CD4-positive, alpha-beta T cell (primary cell): ENCODE data around the gene NUDT22. TPM values are rescaled to one million over a fixed set of nuclear protein-coding genes. Genes with fewer than 3 reads are reported as not detected.

Source experiments
- ATAC-seq: fragments of 200-7000 bp; cut with Tn5 transposase; one replicate; pipeline ENCODE4 v1.10.0; 2022; ENCODE audit warnings: mild to moderate bottlenecking; ENCODE audit not compliant: poor library complexity
- CTCF ChIA-PET: fragments of 350-600 bp; sonication (Branson Sonifier 250); formaldehyde crosslinking; loops from one replicate; lab custom pipeline; 2021; ENCODE audit warnings: antibody characterized with exemption, inconsistent platforms; lab: Charles Lee
- POLR2A ChIA-PET: fragments of 350-600 bp; sonication (Branson Sonifier 250); formaldehyde crosslinking; loops from one replicate; lab custom pipeline; 2021; ENCODE audit warnings: antibody characterized with exemption, inconsistent platforms; lab: Charles Lee
- DNase-seq, 14 experiments: peaks; one replicate each; pipeline ENCODE4 v3.0.0-alpha.2; 2013 to 2020; ENCODE audit warnings: mixed read lengths in 2 of 14
- H3K27ac ChIP-seq, 2 donors: one replicate each; pipeline versions ENCODE4 v1.5.1 to v1.7.0; 2013; ENCODE audit warnings: low read length in 2 of 2, low read depth in 1 of 2, mild to moderate bottlenecking in 1 of 2
- H3K27me3 ChIP-seq, 2 experiments: 1 replicate in 1 of 2; 2 replicates in 1 of 2; pipeline versions ENCODE4 v1.6.1 to v1.7.0; 2013; ENCODE audit warnings: low read length in 2 of 2, control low read depth in 1 of 2, mild to moderate bottlenecking in 1 of 2, moderate library complexity in 1 of 2; ENCODE audit not compliant: insufficient read depth in 2 of 2, control insufficient read depth in 1 of 2
- H3K36me3 ChIP-seq: one replicate; pipeline ENCODE4 v1.6.1; 2013; ENCODE audit warnings: low read length, control low read depth; ENCODE audit not compliant: insufficient read depth
- H3K4me1 ChIP-seq: one replicate; pipeline ENCODE4 v1.6.1; 2013; ENCODE audit warnings: low read length, control low read depth; ENCODE audit not compliant: insufficient read depth
- H3K4me3 ChIP-seq: one replicate; pipeline ENCODE4 v1.5.1; 2013; ENCODE audit warnings: mild to moderate bottlenecking, low read length, moderate library complexity
- H3K9me3 ChIP-seq, 2 experiments: 1 replicate in 1 of 2; 2 replicates in 1 of 2; pipeline versions ENCODE4 v1.6.1 to v1.7.0; 2013; ENCODE audit warnings: low read length in 2 of 2, mild to moderate bottlenecking in 2 of 2, control low read depth in 1 of 2, moderate library complexity in 1 of 2; ENCODE audit not compliant: control insufficient read depth in 1 of 2, insufficient read depth in 1 of 2
- H3K27ac Mint-ChIP-seq: one replicate; pipeline ENCODE4 v1.8.0; 2020; ENCODE audit warnings: mixed read lengths
- H3K27me3 Mint-ChIP-seq: one replicate; pipeline ENCODE4 v1.8.0; 2021; ENCODE audit warnings: mixed read lengths
- H3K36me3 Mint-ChIP-seq: one replicate; pipeline ENCODE4 v1.8.0; 2021; ENCODE audit warnings: low read depth, mixed read lengths
- H3K4me1 Mint-ChIP-seq: one replicate; pipeline ENCODE4 v1.8.0; 2021; ENCODE audit warnings: low read depth, mixed read lengths
- H3K4me3 Mint-ChIP-seq: one replicate; pipeline ENCODE4 v1.8.0; 2020; ENCODE audit warnings: mild to moderate bottlenecking, mixed read lengths
- H3K9me3 Mint-ChIP-seq: one replicate; pipeline ENCODE4 v1.8.0; 2020; ENCODE audit warnings: mixed read lengths
- CTCF ChIP-seq: fragments of 200-600 bp; IDR thresholded peaks from one replicate; pipeline ENCODE4 v1.8.0; 2022; ENCODE audit warnings: antibody characterized with exemption, mild to moderate bottlenecking
- intact Hi-C, 2 experiments: fragments of 100-400 bp; cut with DNase I in 1 of 2; cut with micrococcal nuclease in 1 of 2; formaldehyde crosslinking; loops; one replicate each; pipeline versions ENCODE4 v1.15.1 to v1.9.0; 2023 to 2025; cut with DNase I, micrococcal nuclease
- total RNA-seq, 174 experiments: library from RNA in 2 of 174; stranded (reverse) in 2 of 174; gene quantifications; one replicate each; pipeline ENCODE4 v1.2.3 and lab custom pipeline; 2021 to 2026

The NUDT22 gene
- total RNA-seq, 2 experiments from 2014 or later = 26.8 to 26.9 TPM

DNA sequence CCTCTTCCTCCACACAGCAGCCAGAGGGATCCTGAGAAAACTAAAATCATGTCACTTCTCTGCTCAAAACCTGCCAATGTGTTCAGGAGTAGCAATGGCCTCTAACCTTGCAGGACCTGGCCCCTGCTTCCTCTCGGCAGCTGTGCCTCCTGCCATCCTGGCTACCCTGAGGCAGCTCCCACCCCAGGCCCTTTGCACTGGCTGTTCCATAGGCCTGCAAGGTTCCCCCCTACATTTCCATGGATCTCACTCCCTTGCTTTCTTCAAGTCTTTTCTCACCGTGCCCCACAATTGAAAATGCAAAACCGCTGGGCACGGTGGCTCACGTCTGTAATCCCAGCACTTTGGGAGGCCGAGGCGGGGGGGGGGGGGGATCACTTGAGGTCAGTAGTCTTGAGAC is 42.2 kb upstream of the NUDT22 start:
- Mint-ChIP-seq H3K27ac (no peak overlapping the region), H3K4me1 (peaks cover 40% of the 10 kb centered on the region)
- intact Hi-C loops = loop anchor here in 1 of 2 experiments (2.0 kb wide), 1 partner anchor 17 kb away; the partner anchor contains the start of gene MACROD1

DNA sequence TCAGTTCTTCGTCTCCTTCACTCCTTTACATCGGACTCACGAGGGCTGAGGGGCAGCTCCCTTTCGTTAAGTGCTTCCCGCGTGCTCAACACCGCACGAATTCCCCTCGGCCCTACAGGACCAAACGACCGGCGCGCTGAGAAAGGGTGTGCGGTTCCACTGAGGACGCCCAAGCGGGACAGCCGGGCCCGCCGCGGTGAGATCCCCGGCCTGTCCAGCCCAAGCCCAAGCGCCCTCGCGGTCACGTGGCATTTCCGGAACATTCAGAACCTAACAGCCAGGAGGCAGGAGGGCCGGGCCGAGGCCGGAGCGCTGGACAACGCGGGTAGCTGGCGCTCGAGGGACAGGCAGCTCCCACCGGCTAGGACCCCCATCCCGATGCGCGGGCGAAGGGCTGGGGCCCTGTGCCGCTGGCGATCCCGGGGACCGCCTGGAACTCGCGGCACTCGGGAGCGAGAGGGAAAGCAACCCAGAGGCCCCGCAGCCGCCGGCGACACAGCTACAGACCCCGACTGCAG is 40.8 kb upstream of the NUDT22 start:
- ATAC-seq (no peak), DNase-seq (no peak)
- Mint-ChIP-seq H3K4me1 (peaks cover 45% of the 10 kb centered on the region), H3K9me3 (no peaks in the 10 kb centered on the region), H3K4me3 (peak overlapping the region; percentile 99), H3K27me3 (no peaks in the 10 kb centered on the region), H3K27ac (no peak overlapping the region), H3K36me3 (peaks cover 12% of the 10 kb centered on the region)
- CTCF ChIA-PET = interaction anchor here (1.0 to 4.1 kb wide), 12 partner anchors 16 to 146 kb away, joined by 3 to 47 read pairs (median 5); partner anchors contain the start of genes ESRRA, FERMT3, NUDT22 and PPP1R14B
- POLR2A ChIA-PET = interaction anchor here (0.6 to 5.1 kb wide), 24 partner anchors 9 to 1344 kb away, joined by 3 to 88 read pairs (median 6); partner anchors contain the start of genes BAD, CCDC88B, DNAJC4 and ESRRA
- no peaks in the 10 kb centered on the region for H3K27me3 ChIP-seq
- peaks cover 10% of the 10 kb centered on the region for H3K36me3 ChIP-seq
- no peak for TF ChIP-seq CTCF
- intact Hi-C loops = loop anchor here (2.0 to 5.0 kb wide), 4 partner anchors 18 to 117 kb away; partner anchors contain the start of genes CATSPERZ (in 1 of the 2), DNAJC4 (in 1 of the 2), MACROD1 (in 1 of the 2) and PLCB3 (in 1 of the 2)
- peaks cover 39% of the 10 kb centered on the region for H3K4me1 ChIP-seq
- H3K9me3 ChIP-seq = no peaks in the 10 kb centered on the region
- H3K27ac ChIP-seq = peak overlapping the region; percentile 47 to 57
- H3K4me3 ChIP-seq = peak overlapping the region; percentile 80

More for the DNA sequence above, 42.2 kb upstream of the NUDT22 start:
- Histone ChIP-seq H3K36me3 (peaks cover 6% of the 10 kb centered on the region), H3K27ac (no peak overlapping the region), H3K27me3 (no peaks in the 10 kb centered on the region), H3K9me3 (no peaks in the 10 kb centered on the region), H3K4me3 (no peak overlapping the region), H3K4me1 (peaks cover 30% of the 10 kb centered on the region)
- no peak for TF ChIP-seq CTCF
- H3K4me3 Mint-ChIP-seq = peak overlapping the region; percentile 99
- DNase-seq (peak in 1 of 14 experiments; percentile 26), ATAC-seq (no peak)
- no peaks in the 10 kb centered on the region for H3K27me3 Mint-ChIP-seq
- H3K36me3 Mint-ChIP-seq = peaks cover 7% of the 10 kb centered on the region
- ChIA-PET CTCF (interaction anchor here (0.6 to 1.3 kb wide), 3 partner anchors 8 to 183 kb away, joined by 3 to 8 read pairs (median 3); no protein-coding TSS in a partner anchor), POLR2A (interaction anchor here (2.4 to 3.6 kb wide), 2 partner anchors 86 to 157 kb away, joined by 9 to 19 read pairs; partner anchors contain the start of gene CCDC88B)
- H3K9me3 Mint-ChIP-seq = no peaks in the 10 kb centered on the region

- TF ChIP-seq CTCF = peak; percentile 15
- Histone ChIP-seq H3K27me3 (no peaks in the 10 kb centered on the region), H3K9me3 (no peaks in the 10 kb centered on the region), H3K36me3 (peaks cover 10% of the 10 kb centered on the region), H3K27ac (peak within 1 kb of the TSS; percentile 47 to 57), H3K4me3 (peak within 1 kb of the TSS; percentile 80), H3K4me1 (peaks cover 41% of the 10 kb centered on the region)
- CTCF ChIA-PET = interaction anchor here (1.0 to 4.1 kb wide), 11 partner anchors 16 to 145 kb away, joined by 3 to 47 read pairs (median 5); partner anchors contain the start of genes ESRRA, FERMT3, NUDT22 and PPP1R14B
- Mint-ChIP-seq H3K4me3 (peak within 1 kb of the TSS; percentile 99), H3K36me3 (peaks cover 16% of the 10 kb centered on the region), H3K27ac (no peak within 1 kb of the TSS), H3K27me3 (no peaks in the 10 kb centered on the region), H3K9me3 (no peaks in the 10 kb centered on the region), H3K4me1 (peaks cover 45% of the 10 kb centered on the region)
- intact Hi-C loops = loop anchor here (1.0 to 5.0 kb wide), 8 partner anchors 18 to 131 kb away; partner anchors contain the start of genes CATSPERZ (in 1 of the 2), DNAJC4 (in 1 of the 2), MACROD1 (in 1 of the 2) and NUDT22 (in 1 of the 2)
- ATAC-seq (peak; percentile 87), DNase-seq (peak; percentile 94 to 100 (median 97))
- POLR2A ChIA-PET = interaction anchor here (0.6 to 5.1 kb wide), 28 partner anchors 10 to 1486 kb away, joined by 3 to 88 read pairs (median 4); partner anchors contain the start of genes BAD, CCDC88B, DNAJC4 and ESRRA
These were observed 40.2 kb upstream of the NUDT22 start, which contains the start of gene STIP1 for GRCh38 chr11:64185693-64186491. Gene STIP1, plus strand, starts transcription at chr11:64186171. Its CDS starts 91 bp downstream, at chr11:64186262.
